Suppressor macrophage (primary cell): ENCODE data around the gene ZSWIM9.
A peak's percentile ranks its signal among the peaks of the same experiment; 100 is the strongest.
"Not testable (repeated sequence)": the region's sequence is repeated elsewhere in the genome, so short reads cannot be mapped to it uniquely, and the experiment has no call there.

Experiments
- DNase-seq, 4 experiments: peaks; one replicate each; pipeline ENCODE4 v3.0.0-alpha.2; 2020 to 2022

ZSWIM9 gene

GRCh38 chr19:48218997-48219396, 48.5 kb downstream of the ZSWIM9 start:
- no peak for DNase-seq

GRCh38 chr19:48220784-48221183, 50.3 kb downstream of the ZSWIM9 start:
- DNase-seq = not testable (repeated sequence)

- no peak for DNase-seq
Measured at GRCh38 chr19:48221628-48222027, 51.1 kb downstream of the ZSWIM9 start.

GRCh38 chr19:48230555-48231129, 60.2 kb downstream of the ZSWIM9 start:
- DNase-seq = no peak

GRCh38 chr19:48237057-48237456, 66.6 kb downstream of the ZSWIM9 start:
- DNase-seq = peak in 3 of 4 experiments; percentile 25 to 38 (median 28)

- no peak for DNase-seq
Measured at GRCh38 chr19:48239120-48239519, 68.6 kb downstream of the ZSWIM9 start.

- DNase-seq = no peak
Measured at GRCh38 chr19:48239582-48240141, 69.2 kb downstream of the ZSWIM9 start.

- DNase-seq = not testable (repeated sequence)
Measured at GRCh38 chr19:48241771-48242170, 71.3 kb downstream of the ZSWIM9 start.

- peak; percentile 18 to 53 (median 49) for DNase-seq
Measured at GRCh38 chr19:48244281-48244680, 73.8 kb downstream of the ZSWIM9 start.

GRCh38 chr19:48246101-48246500, 75.6 kb downstream of the ZSWIM9 start:
- no peak for DNase-seq

GRCh38 chr19:48247212-48247611, 76.7 kb downstream of the ZSWIM9 start:
- no peak for DNase-seq
